GM19351 (cell line): ENCODE measurements around the gene MYF6.

ENCODE experiments used
- ATAC-seq: cut with Tn5 transposase; IDR thresholded peaks from one replicate; pipeline ENCODE4 v1.9.1; 2021; ENCODE audit warnings: mild to moderate bottlenecking, moderate library complexity; ENCODE audit not compliant: unreplicated experiment

The MYF6 gene

DNA sequence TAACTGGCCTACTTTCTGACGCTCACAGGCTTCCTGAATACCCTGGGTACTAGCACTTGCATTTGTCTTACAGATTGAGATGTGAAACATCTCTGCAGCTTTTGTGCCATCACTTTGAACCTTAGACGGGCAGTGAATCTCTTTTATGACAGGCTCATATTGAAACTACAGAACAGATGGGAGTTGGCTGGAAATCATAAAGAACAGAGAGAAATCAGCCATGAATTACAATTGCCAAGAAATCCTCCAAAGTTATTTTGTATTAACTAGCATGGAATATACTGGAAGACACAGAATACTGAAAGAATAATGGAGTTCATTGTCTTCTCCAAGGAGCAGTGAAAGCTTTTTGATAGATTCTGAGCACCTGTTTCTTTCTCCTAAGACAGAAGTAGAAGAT, 42.0 kb downstream of the MYF6 start:
- ATAC-seq, result no peak

DNA sequence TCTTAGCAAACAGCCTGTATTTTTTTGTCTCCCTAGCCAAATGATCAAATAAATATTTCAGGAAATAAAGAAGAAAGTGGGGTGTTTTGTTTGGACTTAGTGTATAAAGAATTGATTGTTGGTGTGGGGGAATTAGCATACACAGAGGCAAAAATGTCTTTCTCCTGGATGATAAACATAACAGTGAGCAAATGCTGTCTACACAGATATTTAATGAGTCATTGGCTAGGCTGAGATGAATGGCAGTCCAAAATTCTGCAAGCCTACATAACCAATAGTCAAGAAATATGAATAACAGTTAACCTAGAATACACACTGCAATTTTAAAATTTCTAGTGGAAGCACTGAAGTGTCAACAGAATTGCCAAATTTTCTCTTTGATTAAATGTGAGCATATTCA, 45.0 kb downstream of the MYF6 start:
- no peak for ATAC-seq

DNA sequence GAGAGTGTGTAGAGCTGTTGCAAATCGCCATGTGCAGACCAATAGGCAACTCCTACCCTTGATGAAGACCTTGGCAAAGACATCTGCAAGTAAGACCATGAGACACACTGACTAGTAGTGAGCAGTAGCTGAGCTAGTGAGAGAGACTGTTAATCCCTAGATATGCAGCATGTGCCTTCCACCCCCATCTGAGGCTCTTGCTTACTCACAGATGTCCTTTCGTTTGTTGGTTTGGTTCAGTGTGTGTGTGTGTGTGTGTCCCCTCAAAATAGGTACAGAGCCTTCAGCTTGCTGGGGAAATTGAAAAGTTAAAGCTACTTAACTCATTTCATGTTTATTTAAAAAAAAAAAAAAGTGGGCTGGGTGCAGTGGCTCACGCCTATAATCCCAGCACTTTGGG, 46.8 kb downstream of the MYF6 start:
- ATAC-seq, result no peak

DNA sequence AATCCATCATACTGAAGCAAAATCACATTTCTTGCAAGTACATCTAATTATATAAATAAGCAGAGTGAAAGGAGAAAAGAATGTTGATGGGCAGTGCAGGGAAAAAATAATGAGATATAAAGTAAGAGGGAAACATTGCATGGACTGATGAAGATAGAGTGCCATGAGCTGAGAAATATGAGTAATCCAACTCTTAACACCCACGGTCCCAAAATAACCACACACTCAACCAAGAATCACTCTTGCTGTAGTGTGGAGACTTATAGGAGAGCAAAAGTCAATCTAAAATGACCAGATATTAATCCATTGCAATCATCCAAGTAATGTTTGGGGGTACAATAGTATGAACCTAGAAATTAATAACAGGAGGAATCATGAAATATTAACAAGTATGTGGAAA, 49.4 kb downstream of the MYF6 start:
- peak; percentile 88 for ATAC-seq
